ENCODE results near the gene IQGAP2.

The IQGAP2 gene

DNA sequence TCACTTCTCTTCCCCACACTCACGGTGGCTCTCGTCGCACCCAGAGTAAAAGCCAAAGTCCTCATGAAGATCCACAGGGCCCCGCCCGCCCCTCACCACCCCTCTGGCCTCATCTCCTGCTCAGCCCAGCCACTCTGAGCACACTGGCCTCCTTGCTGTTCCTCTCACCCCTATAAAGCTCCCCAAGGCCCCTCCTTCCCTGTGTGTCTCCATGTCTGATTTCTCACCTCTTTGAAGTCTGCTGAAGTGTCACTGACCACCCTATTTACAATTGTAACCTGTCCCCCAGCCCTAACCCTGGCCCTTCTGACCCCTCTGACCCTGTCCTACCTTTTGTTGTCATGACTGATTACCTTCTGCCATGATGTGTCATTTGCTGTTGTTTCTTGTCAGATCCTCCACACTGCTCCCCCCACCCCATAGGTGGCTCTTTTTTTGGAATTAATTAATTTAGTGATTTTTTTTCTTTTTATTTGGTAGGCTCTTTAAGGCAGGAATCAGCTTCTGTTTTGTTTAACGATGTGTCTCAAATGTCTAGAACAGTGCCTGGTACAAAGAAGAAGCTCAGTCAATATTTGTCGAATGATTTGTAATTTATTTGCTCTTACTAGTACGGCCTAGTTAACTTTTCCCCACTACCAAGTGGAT is 90.2 kb downstream of the IQGAP2 start:
- no peak overlapping the region for H3K4ac ChIP-seq (ENCODE audit: low read depth, low read length)
- no peak overlapping the region for H2AFZ ChIP-seq (ENCODE audit: insufficient read depth, low read length, poor library complexity)
- no peak overlapping the region for H2BK5ac ChIP-seq (ENCODE audit: low read depth, low read length, poor library complexity)
- no peak overlapping the region for H3K18ac ChIP-seq (ENCODE audit: low read length)
- no peak overlapping the region for H3K23ac ChIP-seq (ENCODE audit: low read length)
- no peaks in the 10 kb centered on the region for H3K27me3 ChIP-seq (ENCODE audit: insufficient read depth, low read length)
- no peak overlapping the region for H3K14ac ChIP-seq (ENCODE audit: low read length)
- no peak overlapping the region for H2BK120ac ChIP-seq (ENCODE audit: insufficient read depth, low read length, poor library complexity)
- DNase-seq: no peak
- peaks cover 9 to 10% of the 10 kb centered on the region in 2 experiments for H3K4me1 ChIP-seq (ENCODE audit: control insufficient read depth in 1 of 2, insufficient read depth in 2 of 2, low read length in 2 of 2)
- WGBS (ENCODE audit: extremely low coverage, insufficient coverage, insufficient read length): no CpG with 5 or more reads among the region's 8 CpGs
- no peak overlapping the region for H3K4me2 ChIP-seq (ENCODE audit: low read length)
- no peak overlapping the region for H3K4me3 ChIP-seq (ENCODE audit: low read depth, low read length)
- no peak overlapping the region for H3K27ac ChIP-seq (ENCODE audit: low read depth, low read length)
- H2AK5ac ChIP-seq (ENCODE audit: low read length): no peak overlapping the region
- no peaks in the 10 kb centered on the region for H3K36me3 ChIP-seq (ENCODE audit: control insufficient read depth in 1 of 2, insufficient read depth in 2 of 2, low read length in 2 of 2)
- no peak overlapping the region for H4K12ac ChIP-seq (ENCODE audit: low read depth, low read length)
- H3K9ac ChIP-seq (ENCODE audit: low read length): no peak overlapping the region
- no peaks in the 10 kb centered on the region for H3K79me2 ChIP-seq (ENCODE audit: control insufficient read depth, insufficient read depth, low read length, poor library complexity)
- no peak overlapping the region for H4K91ac ChIP-seq (ENCODE audit: low read depth, low read length)
- no peaks in the 10 kb centered on the region for H3K9me3 ChIP-seq (ENCODE audit: insufficient read depth, low read depth, low read length)
- no peaks in the 10 kb centered on the region for H3K79me1 ChIP-seq (ENCODE audit: low read length)
- no peak overlapping the region for H4K8ac ChIP-seq (ENCODE audit: low read depth, low read length)
- H2BK12ac ChIP-seq (ENCODE audit: low read length): no peak overlapping the region

DNA sequence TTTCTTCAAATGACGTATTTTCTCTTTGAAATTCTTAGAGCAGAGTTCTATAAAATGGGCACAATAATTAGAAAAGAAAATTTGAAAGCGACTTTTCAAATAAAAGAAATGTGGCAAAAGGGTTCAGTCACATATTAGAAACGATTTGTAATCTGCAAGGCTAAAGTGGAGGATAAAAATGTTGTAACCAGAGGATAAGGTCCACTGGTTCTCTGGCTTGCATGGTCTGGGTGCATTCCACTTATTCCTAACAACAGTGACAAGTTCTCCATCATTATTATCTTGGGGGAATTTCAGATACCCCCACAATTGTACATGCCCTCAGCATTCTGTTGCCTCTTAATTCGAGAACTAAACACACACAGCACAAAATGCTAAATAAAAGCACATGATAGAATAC is 91.1 kb downstream of the IQGAP2 start:
- no peak overlapping the region for H4K8ac ChIP-seq (ENCODE audit: low read depth, low read length)
- H2AK5ac ChIP-seq (ENCODE audit: low read length): no peak overlapping the region
- no peak overlapping the region for H3K14ac ChIP-seq (ENCODE audit: low read length)
- no peak overlapping the region for H2BK5ac ChIP-seq (ENCODE audit: low read depth, low read length, poor library complexity)
- no peak overlapping the region for H2BK12ac ChIP-seq (ENCODE audit: low read length)
- no peak for DNase-seq
- H3K79me1 ChIP-seq (ENCODE audit: low read length): no peaks in the 10 kb centered on the region
- no peak overlapping the region for H3K27ac ChIP-seq (ENCODE audit: low read depth, low read length)
- no peaks in the 10 kb centered on the region for H3K27me3 ChIP-seq (ENCODE audit: insufficient read depth, low read length)
- no peak overlapping the region for H4K12ac ChIP-seq (ENCODE audit: low read depth, low read length)
- no peaks in the 10 kb centered on the region for H3K79me2 ChIP-seq (ENCODE audit: control insufficient read depth, insufficient read depth, low read length, poor library complexity)
- no peak overlapping the region for H3K4ac ChIP-seq (ENCODE audit: low read depth, low read length)
- H3K4me2 ChIP-seq (ENCODE audit: low read length): no peak overlapping the region
- no peak overlapping the region for H3K4me3 ChIP-seq (ENCODE audit: low read depth, low read length)
- H3K23ac ChIP-seq (ENCODE audit: low read length): no peak overlapping the region
- H3K9me3 ChIP-seq (ENCODE audit: insufficient read depth, low read depth, low read length): no peaks in the 10 kb centered on the region
- WGBS (ENCODE audit: extremely low coverage, insufficient coverage, insufficient read length): no CpG with 5 or more reads among the region's 4 CpGs
- no peak overlapping the region for H4K91ac ChIP-seq (ENCODE audit: low read depth, low read length)
- no peak overlapping the region for H3K9ac ChIP-seq (ENCODE audit: low read length)
- no peak overlapping the region for H2BK120ac ChIP-seq (ENCODE audit: insufficient read depth, low read length, poor library complexity)
- peaks cover 9 to 10% of the 10 kb centered on the region in 2 experiments for H3K4me1 ChIP-seq (ENCODE audit: control insufficient read depth in 1 of 2, insufficient read depth in 2 of 2, low read length in 2 of 2)
- H3K36me3 ChIP-seq (ENCODE audit: control insufficient read depth in 1 of 2, insufficient read depth in 2 of 2, low read length in 2 of 2): no peaks in the 10 kb centered on the region
- no peak overlapping the region for H2AFZ ChIP-seq (ENCODE audit: insufficient read depth, low read length, poor library complexity)
- H3K18ac ChIP-seq (ENCODE audit: low read length): no peak overlapping the region

- H2BK5ac ChIP-seq (ENCODE audit: low read depth, low read length, poor library complexity): no peak overlapping the region
Measured at GRCh38 chr5:76495870-76496269, 92.8 kb downstream of the IQGAP2 start.

DNA sequence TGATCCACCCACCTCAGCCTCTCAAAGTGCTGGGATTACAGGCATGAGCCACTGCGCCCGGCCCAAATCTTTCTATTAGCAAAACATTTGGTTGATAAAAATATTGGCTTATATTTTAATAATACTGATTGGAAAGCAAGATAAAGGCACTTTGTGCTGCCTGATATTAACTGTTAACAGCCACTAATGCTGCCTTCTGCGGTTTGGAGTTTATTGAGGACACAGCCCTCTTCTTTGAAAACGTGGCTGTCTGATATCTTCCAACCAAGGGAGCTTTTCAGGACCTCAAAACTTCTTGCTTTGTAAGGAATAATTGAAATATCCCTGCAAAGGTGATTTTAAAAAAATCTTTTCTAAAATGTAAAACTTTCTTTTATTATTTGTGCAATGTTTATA is 94.0 kb downstream of the IQGAP2 start:
- Histone ChIP-seq H3K4me2 (ENCODE audit: low read length) (no peak overlapping the region), H3K14ac (ENCODE audit: low read length) (no peak overlapping the region), H2AK5ac (ENCODE audit: low read length) (no peak overlapping the region), H3K36me3 (ENCODE audit: control insufficient read depth in 1 of 2, insufficient read depth in 2 of 2, low read length in 2 of 2) (no peaks in the 10 kb centered on the region), H4K12ac (ENCODE audit: low read depth, low read length) (no peak overlapping the region), H4K91ac (ENCODE audit: low read depth, low read length) (no peak overlapping the region), H2BK5ac (ENCODE audit: low read depth, low read length, poor library complexity) (no peak overlapping the region), H3K23ac (ENCODE audit: low read length) (no peak overlapping the region), H3K27ac (ENCODE audit: low read depth, low read length) (no peak overlapping the region), H3K18ac (ENCODE audit: low read length) (no peak overlapping the region), H2BK12ac (ENCODE audit: low read length) (no peak overlapping the region), H3K79me2 (ENCODE audit: control insufficient read depth, insufficient read depth, low read length, poor library complexity) (no peaks in the 10 kb centered on the region), H4K8ac (ENCODE audit: low read depth, low read length) (no peak overlapping the region), H2BK120ac (ENCODE audit: insufficient read depth, low read length, poor library complexity) (no peak overlapping the region), H3K4me1 (ENCODE audit: control insufficient read depth in 1 of 2, insufficient read depth in 2 of 2, low read length in 2 of 2) (peaks cover 8% of the 10 kb centered on the region in 2 experiments), H3K4ac (ENCODE audit: low read depth, low read length) (no peak overlapping the region), H3K9ac (ENCODE audit: low read length) (no peak overlapping the region), H3K79me1 (ENCODE audit: low read length) (no peaks in the 10 kb centered on the region), H3K9me3 (ENCODE audit: insufficient read depth, low read depth, low read length) (no peaks in the 10 kb centered on the region), H3K27me3 (ENCODE audit: insufficient read depth, low read length) (no peaks in the 10 kb centered on the region), H3K4me3 (ENCODE audit: low read depth, low read length) (no peak overlapping the region), H2AFZ (ENCODE audit: insufficient read depth, low read length, poor library complexity) (no peak overlapping the region)
- no peak for DNase-seq
- no CpG with 5 or more reads among the region's 4 CpGs for WGBS (ENCODE audit: extremely low coverage, insufficient coverage, insufficient read length)

More at GRCh38 chr5:76495870-76496269, 92.8 kb downstream of the IQGAP2 start:
- Histone ChIP-seq H3K14ac (ENCODE audit: low read length) (no peak overlapping the region), H3K4me3 (ENCODE audit: low read depth, low read length) (no peak overlapping the region), H3K79me2 (ENCODE audit: control insufficient read depth, insufficient read depth, low read length, poor library complexity) (no peaks in the 10 kb centered on the region), H3K27ac (ENCODE audit: low read depth, low read length) (no peak overlapping the region), H2BK12ac (ENCODE audit: low read length) (no peak overlapping the region), H3K4me2 (ENCODE audit: low read length) (no peak overlapping the region), H3K79me1 (ENCODE audit: low read length) (no peaks in the 10 kb centered on the region), H4K12ac (ENCODE audit: low read depth, low read length) (no peak overlapping the region), H3K27me3 (ENCODE audit: insufficient read depth, low read length) (no peaks in the 10 kb centered on the region), H2AK5ac (ENCODE audit: low read length) (no peak overlapping the region), H3K18ac (ENCODE audit: low read length) (no peak overlapping the region), H4K91ac (ENCODE audit: low read depth, low read length) (no peak overlapping the region), H2BK120ac (ENCODE audit: insufficient read depth, low read length, poor library complexity) (no peak overlapping the region), H3K9ac (ENCODE audit: low read length) (no peak overlapping the region), H4K8ac (ENCODE audit: low read depth, low read length) (no peak overlapping the region), H3K36me3 (ENCODE audit: control insufficient read depth in 1 of 2, insufficient read depth in 2 of 2, low read length in 2 of 2) (no peaks in the 10 kb centered on the region), H3K23ac (ENCODE audit: low read length) (no peak overlapping the region), H2AFZ (ENCODE audit: insufficient read depth, low read length, poor library complexity) (no peak overlapping the region), H3K4ac (ENCODE audit: low read depth, low read length) (no peak overlapping the region), H3K4me1 (ENCODE audit: control insufficient read depth in 1 of 2, insufficient read depth in 2 of 2, low read length in 2 of 2) (peaks cover 9 to 10% of the 10 kb centered on the region in 2 experiments), H3K9me3 (ENCODE audit: insufficient read depth, low read depth, low read length) (no peaks in the 10 kb centered on the region)
- WGBS (ENCODE audit: extremely low coverage, insufficient coverage, insufficient read length): no CpG with 5 or more reads among the region's 4 CpGs
- DNase-seq: no peak

Measured in trophoblast cell (in vitro differentiated cells and primary cell).